ENCODE data around the gene CFAP43. TPM values are rescaled to one million over a fixed set of nuclear protein-coding genes. Genes with fewer than 3 reads are reported as not detected.
"Not testable (repeated sequence)": the region's sequence is repeated elsewhere in the genome, so short reads cannot be mapped to it uniquely, and the experiment has no call there.

CFAP43 gene
- polyA plus RNA-seq, 1 donor, result 0.35 TPM

DNA sequence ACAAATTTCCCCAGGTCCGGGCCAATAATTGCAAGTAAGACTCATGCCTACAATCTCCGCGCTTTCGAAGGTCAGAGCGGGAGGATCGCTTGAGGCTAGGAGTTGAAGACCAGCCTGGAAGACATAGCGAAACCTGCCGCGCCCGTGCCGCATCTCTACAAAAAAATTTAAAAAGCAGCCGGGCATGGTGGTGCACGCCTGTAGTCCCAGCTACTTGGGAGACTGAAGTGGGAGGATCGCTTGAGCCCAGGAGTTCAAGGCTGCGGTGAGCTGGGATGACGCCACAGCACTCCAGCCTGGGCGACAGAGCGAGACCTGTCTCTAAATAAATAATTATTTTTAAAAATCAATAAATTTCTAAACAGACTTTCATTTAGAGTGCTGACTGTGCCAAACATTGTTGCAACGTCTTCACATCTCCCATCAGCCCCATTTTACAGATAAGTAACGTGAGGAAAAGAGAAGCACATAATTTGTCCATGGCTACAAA, 494 bp upstream of the CFAP43 start:
- no peak for DNase-seq (ENCODE audit: low read depth)

DNA sequence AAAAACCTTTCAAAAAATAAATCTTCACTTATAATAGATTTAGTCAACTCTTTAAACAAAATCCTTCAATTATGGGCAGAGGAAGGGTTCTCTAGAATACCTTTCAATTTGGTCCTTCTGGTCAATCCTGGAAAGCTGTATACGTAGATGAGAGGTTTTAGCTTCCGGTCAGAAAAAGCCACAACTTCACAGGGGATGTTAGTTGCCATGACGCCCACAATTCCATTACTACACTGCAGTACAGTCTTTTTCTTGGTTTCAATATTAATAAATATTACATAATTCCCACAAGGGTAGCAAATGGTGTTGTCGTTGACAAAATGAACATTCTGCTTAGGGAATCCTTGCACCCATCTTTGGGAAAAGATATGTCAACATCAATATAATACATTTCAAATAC, 1.7 kb downstream of the CFAP43 start:
- no peak for DNase-seq (ENCODE audit: low read depth)

DNA sequence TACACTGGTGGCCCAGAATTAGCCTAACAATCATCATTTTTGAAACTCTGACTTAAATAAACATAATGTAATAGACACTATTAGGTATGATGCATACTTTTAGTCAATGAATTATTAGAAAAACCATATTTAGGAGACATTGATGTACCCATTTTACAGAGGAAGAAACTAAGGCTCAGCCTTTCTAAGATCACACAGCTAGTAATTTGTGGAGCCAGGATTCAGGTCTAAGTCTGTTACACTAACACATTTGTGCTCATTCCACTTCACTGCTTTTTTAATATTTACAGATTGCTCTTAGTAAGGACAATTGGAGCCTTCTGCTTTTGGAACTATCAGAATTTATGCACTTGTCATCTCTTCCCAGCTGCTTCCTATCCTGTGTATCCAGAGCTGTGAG, 8.9 kb downstream of the CFAP43 start:
- DNase-seq (ENCODE audit: low read depth), result no peak

- DNase-seq (ENCODE audit: low read depth), result no peak
Measured at GRCh38 chr10:104220522-104220921, 11.6 kb downstream of the CFAP43 start.

DNA sequence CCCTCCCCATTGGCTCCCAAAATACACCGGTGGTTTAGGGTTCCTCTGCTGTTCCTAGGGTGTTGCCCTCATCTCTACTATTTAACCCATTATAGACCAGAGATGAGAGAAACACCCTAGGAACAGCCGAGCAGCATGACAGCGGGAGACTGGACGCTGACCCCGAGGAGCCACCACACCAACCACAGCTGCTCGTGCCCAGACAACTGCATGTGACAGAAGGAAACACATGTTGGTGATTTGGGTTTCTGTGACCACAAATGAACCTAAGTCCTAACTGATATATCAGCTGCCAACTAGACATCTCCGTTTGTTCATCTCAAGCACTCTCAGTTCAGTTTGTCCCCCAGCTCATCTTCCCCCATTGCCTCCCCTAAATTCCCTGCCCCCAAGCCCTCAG, 13.4 kb downstream of the CFAP43 start:
- DNase-seq (ENCODE audit: low read depth), result no peak

DNA sequence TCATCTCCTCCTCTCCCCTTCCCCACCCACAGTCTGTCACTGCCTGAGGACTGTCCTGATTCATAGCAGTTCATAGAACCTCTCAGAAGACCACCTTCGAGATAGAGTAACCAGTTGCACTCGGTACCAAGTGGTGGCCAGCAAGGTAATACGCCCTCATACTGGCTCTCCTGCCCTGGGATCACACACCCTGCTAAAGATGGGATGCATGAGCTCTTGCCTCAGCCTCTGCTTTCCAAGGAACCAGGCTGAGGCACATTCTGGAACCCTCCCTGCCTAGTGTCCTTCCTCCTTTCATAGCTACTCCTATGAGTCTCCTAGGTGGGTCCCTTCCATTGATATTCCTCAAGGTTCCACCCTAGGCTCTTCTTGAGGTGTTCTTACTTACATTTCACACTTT, 15.5 kb downstream of the CFAP43 start:
- DNase-seq (ENCODE audit: low read depth), result no peak

- no peak for DNase-seq (ENCODE audit: low read depth)
Measured at GRCh38 chr10:104209575-104210198, 22.5 kb downstream of the CFAP43 start.

DNA sequence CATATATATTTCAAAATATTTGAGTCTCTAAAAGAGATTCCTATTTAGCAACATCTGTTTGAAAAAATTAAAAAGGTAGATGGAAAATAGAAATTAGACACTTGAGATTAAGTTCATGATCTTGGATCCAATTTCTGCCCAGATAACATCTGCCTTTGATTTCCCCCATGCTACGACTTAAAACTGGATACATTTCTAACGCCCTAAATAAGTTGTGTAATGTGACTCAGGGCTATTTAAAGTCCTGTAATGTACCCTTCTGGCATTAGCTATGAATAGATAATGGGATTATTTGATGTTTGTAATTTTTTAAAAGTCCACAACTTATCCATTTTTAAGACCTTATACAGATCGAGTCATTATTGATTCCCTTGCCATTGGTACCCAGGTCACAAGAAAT, 23.4 kb downstream of the CFAP43 start:
- DNase-seq (ENCODE audit: low read depth), result no peak

GRCh38 chr10:104202231-104202630, 29.9 kb downstream of the CFAP43 start:
- no peak for DNase-seq (ENCODE audit: low read depth)

GRCh38 chr10:104201636-104202035, 30.5 kb downstream of the CFAP43 start:
- DNase-seq (ENCODE audit: low read depth), result no peak

- no peak for DNase-seq (ENCODE audit: low read depth)
Measured at GRCh38 chr10:104199567-104199966, 32.6 kb downstream of the CFAP43 start.

DNA sequence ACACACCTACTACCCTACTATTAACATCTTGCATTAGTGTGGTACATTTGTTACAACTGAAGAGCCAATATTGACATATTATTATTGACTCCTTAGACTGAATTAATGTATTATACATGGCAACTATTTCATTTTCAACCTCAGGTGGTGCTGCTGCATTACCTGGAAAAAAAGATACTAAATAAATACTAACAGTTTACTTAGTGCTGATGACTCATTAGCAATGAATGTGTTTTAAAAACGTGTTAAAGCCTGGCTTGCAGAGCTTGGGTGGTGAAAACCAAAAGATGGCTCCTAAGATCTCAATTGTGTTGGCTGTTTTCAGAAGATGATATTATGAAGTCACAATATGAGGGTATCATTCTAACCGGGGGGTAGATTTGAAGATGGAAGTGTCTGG, 34.8 kb downstream of the CFAP43 start:
- no peak for DNase-seq (ENCODE audit: low read depth)

- no peak for DNase-seq (ENCODE audit: low read depth)
Measured at GRCh38 chr10:104195706-104196105, 36.5 kb downstream of the CFAP43 start.

DNA sequence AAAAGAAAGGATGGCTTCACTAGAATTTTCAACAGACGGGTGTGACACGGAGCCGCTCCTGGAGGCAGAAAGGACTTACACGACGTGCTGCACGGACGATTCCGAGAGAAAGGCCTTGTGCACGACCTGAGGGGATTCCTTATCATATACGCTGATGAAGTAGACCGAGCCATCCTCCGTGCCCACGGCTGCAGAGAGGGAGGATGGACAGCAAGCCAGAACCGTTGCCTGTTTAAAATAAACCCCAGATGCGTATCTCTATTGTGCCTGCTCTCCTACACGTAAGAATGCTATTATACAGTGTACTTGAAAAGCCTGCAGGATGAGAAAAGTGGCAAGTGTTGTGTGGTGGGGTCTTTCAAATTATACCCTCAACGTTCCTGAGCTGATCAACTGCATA, 38.4 kb downstream of the CFAP43 start:
- no peak for DNase-seq (ENCODE audit: low read depth)

- DNase-seq (ENCODE audit: low read depth), result no peak
Measured at GRCh38 chr10:104190695-104191094, 41.5 kb downstream of the CFAP43 start.

DNA sequence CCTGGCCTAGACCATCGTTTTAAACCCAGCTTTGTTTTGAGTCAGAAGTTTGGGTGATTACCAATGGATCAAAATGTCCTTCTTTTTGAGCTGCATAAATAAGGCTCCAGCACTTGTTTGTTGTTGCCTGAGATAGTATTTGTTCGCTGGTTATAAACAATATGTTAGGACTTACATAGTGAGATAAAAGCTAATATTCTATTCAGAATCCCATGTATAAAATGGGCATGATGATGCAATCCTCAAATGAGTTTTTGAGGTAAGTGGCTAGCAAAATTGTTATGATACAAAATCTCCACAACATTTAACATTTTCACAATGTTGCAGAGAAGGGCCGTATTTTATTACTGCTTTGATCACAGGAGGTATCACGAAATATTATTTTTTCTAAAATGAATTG, 48.5 kb downstream of the CFAP43 start:
- no peak for DNase-seq (ENCODE audit: low read depth)

GRCh38 chr10:104174136-104174535, 58.0 kb downstream of the CFAP43 start:
- DNase-seq (ENCODE audit: low read depth), result not testable (repeated sequence)

- DNase-seq (ENCODE audit: low read depth), result no peak
Measured at GRCh38 chr10:104170610-104171254, 61.4 kb downstream of the CFAP43 start.

DNA sequence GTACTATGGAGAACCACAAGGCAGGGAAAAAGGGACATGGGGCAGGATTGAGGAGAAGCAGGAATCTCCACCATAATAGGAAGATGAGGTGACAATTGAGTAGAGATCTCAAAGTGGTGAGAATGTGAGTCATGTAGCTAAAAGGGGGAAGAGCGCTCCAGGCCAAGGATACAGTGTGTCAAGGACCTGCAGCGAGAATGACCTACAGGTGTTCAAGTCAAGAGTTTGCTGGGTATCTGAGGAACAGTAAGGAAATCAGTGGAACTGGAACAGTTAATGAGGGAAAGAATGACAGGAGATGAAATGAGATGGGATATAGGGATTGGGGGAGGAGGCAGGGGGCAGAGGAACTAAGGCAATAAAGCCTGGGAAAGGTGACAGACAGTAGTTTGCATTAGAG, 76.6 kb downstream of the CFAP43 start:
- no peak for DNase-seq (ENCODE audit: low read depth)

GRCh38 chr10:104151737-104152136, 80.4 kb downstream of the CFAP43 start:
- DNase-seq (ENCODE audit: low read depth), result no peak

GRCh38 chr10:104150139-104150538, 82.0 kb downstream of the CFAP43 start:
- DNase-seq (ENCODE audit: low read depth), result no peak

GRCh38 chr10:104146882-104147281, 85.3 kb downstream of the CFAP43 start:
- DNase-seq (ENCODE audit: low read depth), result no peak

DNA sequence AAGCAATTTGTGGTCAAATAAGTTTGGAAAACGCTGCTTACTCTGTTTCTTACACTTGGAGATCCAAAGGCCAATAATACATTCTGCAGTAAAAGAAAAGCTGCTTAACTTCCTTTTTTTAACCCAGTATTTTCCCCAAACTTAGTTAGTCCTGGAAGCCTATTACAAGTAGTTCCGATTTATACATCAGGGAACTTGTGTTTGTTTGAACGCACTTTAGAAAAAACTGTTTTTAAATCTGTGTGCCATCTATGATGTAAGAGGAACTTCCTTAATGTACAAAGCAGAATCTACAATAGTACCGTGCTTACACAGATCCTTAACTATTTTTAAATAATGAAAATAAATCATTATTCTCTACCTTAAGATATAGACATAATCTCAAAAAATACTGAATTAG, 87.2 kb downstream of the CFAP43 start:
- no peak for DNase-seq (ENCODE audit: low read depth)

GRCh38 chr10:104143829-104144228, 88.3 kb downstream of the CFAP43 start:
- DNase-seq (ENCODE audit: low read depth), result no peak
